Fibroblast of villous mesenchyme (primary cell): ENCODE data around the gene GHRL. TPM values are rescaled to one million over a fixed set of nuclear protein-coding genes. Genes with fewer than 3 reads are reported as not detected.
A peak's percentile ranks its signal among the peaks of the same experiment; 100 is the strongest.
"Not testable (repeated sequence)": the region's sequence is repeated elsewhere in the genome, so short reads cannot be mapped to it uniquely, and the experiment has no call there.

Experiments used
- DNase-seq: peaks from one replicate; pipeline ENCODE4 v3.0.0-alpha.2; 2010; ENCODE audit warnings: low read depth
- H3K4me3 ChIP-seq: 2 replicates; pipeline ENCODE4 v1.5.1; 2011; ENCODE audit warnings: low read depth, mild to moderate bottlenecking, low read length
- CTCF ChIP-seq: IDR thresholded peaks from 2 replicates; pipeline ENCODE4 v1.5.1; 2012; ENCODE audit warnings: low read depth, mild to moderate bottlenecking, low read length; ENCODE audit not compliant: insufficient read depth
- total RNA-seq: library from RNA; depleted of rRNA; stranded (reverse); fragments of >200 nt; gene quantifications from 2 replicates; pipeline ENCODE4 v1.2.3, GENCODE V29; 2012

The GHRL gene
- total RNA-seq, 1 donor = not detected

- DNase-seq = no peak
- no peak overlapping the region for H3K4me3 ChIP-seq
- TF ChIP-seq CTCF = no peak
Observed at GRCh38 chr3:10303105-10303504, 10.4 kb upstream of the GHRL start.

- no peak for TF ChIP-seq CTCF
- H3K4me3 ChIP-seq = no peak overlapping the region
- DNase-seq = no peak
Observed at GRCh38 chr3:10300087-10300486, 7.3 kb upstream of the GHRL start.

GRCh38 chr3:10299679-10300078 lies 6.9 kb upstream of the GHRL start:
- peak; percentile 28 for DNase-seq
- TF ChIP-seq CTCF = no peak

GRCh38 chr3:10299175-10299574 lies 6.4 kb upstream of the GHRL start:
- TF ChIP-seq CTCF = peak; percentile 18
- peak; percentile 56 for DNase-seq
- no peak overlapping the region for H3K4me3 ChIP-seq

More at GRCh38 chr3:10299679-10300078, 6.9 kb upstream of the GHRL start:
- no peak overlapping the region for H3K4me3 ChIP-seq

- DNase-seq, H3K4me3 ChIP-seq: not testable (repeated sequence)
Observed at GRCh38 chr3:10298064-10298463, 5.3 kb upstream of the GHRL start.

GRCh38 chr3:10294030-10294586 lies 1.4 kb upstream of the GHRL start:
- DNase-seq = no peak
- TF ChIP-seq CTCF = no peak
- no peak overlapping the region for H3K4me3 ChIP-seq

GRCh38 chr3:10291641-10292040 lies 1.1 kb downstream of the GHRL start:
- TF ChIP-seq CTCF = no peak
- no peak for DNase-seq
- no peak overlapping the region for H3K4me3 ChIP-seq
